PFSK-1 (cell line): ENCODE results near the gene LTB4R2.

Source experiments
- POLR2AphosphoS5 ChIP-seq: IDR thresholded peaks from 2 replicates; pipeline ENCODE4 v1.6.1; 2012; ENCODE audit warnings: low read depth, mild to moderate bottlenecking, control low read depth, low read length, moderate library complexity
- REST ChIP-seq, 2 experiments: IDR thresholded peaks; 2 replicates each; pipeline versions ENCODE4 v1.6.1 to v1.8.0; 2011 to 2012; ENCODE audit warnings: low read depth in 2 of 2, low read length in 2 of 2, control low read depth in 1 of 2, inconsistent platforms in 1 of 2, mild to moderate bottlenecking in 1 of 2, moderate library complexity in 1 of 2; ENCODE audit not compliant: insufficient read depth in 1 of 2
- TAF1 ChIP-seq: IDR thresholded peaks from 2 replicates; pipeline ENCODE4 v1.6.1; 2012; ENCODE audit warnings: low read length, control low read depth, borderline replicate concordance; ENCODE audit not compliant: insufficient read depth

GRCh38 chr14:24274101-24274543 is 35.8 kb upstream of the LTB4R2 start:
- TF ChIP-seq POLR2AphosphoS5 (no peak), REST (IDR thresholded peaks at IDR 0.05; ENCODE audit: insufficient read depth in 1 of 2, low read depth in 2 of 2, low read length in 2 of 2) (no peak), TAF1 (no peak)
